ENCODE measurements around the gene TTC31.

TTC31 gene

DNA sequence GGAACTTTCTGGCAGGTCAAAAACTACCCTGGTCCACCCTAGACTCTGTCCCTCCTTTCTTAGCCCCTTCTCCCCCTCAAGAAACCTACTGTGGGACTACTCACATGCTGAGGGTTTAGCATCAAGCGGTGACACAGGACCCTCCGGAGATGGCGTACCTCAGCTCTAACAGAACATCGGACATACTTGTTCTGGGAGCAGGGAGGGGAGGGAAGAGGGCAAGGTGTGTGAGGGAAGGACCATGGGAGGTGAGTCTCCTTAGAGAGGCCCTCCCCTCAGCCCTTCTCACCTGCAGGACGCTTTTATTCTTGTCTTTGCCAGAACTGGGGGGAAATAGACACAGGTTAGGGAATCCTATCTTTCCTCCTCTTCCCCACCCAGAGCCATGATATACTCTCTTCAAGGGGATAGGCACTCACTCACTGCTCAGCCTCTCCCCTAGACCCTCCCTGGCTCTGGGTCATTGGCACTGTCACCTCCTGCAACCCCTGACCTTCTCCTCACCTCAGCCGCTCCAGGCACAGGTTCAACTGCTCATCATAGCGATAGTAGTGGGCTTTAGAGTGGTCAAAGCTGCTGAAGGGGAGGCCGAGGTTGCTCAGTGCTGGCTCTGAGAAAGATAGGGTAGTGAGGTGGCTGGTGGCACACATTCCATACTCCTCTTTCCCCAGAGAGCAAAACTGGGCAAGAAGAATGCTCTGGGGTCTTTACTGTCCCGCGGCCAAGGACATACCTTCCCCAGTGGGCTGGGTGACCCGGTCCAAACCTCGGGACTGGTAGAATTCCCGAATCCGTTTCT, 22.8 kb downstream of the TTC31 start:
- no peak for DNase-seq

- peak; percentile 74 for DNase-seq
These were observed 24.5 kb downstream of the TTC31 start, which contains the start of gene PCGF1 for GRCh38 chr2:74507145-74507925. PCGF1 (minus strand) TSS chr2:74507695; CDS start chr2:74507668, 27 bp downstream.

GRCh38 chr2:74507926-74508520, 25.1 kb downstream of the TTC31 start:
- no peak for DNase-seq

GRCh38 chr2:74510272-74510671, 27.4 kb downstream of the TTC31 start:
- no peak for DNase-seq

DNA sequence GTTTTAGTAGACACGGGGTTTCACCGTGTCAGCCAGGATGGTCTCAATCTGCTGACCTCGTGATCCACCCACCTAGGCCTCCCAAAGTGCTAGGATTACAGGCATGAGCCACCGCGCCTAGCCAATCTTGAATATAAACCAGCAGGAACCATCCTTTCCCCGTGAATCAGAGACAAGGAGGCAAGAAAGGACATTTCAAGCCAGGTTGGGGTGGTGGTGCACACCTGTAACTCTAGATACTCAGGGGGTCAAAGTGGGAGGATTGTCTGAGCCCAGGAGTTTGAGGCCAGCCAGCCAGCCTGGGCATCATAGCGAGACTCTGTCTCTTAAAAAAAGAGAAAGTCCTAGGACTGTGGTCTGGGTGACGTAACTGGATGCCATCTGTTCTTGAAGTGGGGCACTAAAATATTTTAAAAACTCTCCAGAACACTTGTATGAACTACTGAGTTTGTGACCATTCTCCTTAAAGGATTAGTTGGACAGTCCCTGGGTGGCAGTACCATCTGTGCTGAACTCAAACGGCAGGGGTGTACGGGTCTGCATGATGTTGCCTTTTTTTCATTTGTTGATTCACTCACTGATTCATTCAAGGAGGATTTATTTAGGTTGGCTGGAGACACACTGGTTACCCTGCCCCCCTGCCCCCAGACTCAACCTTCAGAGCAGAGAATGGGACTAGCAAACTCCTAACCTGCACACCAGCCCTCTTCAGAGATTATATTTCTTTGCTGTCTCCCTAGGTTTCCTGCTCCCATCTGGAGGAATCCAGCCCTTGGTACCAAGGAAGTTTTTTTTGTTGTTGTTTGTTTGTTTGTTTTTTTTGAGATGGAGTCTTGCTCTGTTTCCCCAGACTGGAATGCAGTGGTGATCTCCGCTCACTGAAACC, 28.5 kb downstream of the TTC31 start:
- no peak for DNase-seq

DNA sequence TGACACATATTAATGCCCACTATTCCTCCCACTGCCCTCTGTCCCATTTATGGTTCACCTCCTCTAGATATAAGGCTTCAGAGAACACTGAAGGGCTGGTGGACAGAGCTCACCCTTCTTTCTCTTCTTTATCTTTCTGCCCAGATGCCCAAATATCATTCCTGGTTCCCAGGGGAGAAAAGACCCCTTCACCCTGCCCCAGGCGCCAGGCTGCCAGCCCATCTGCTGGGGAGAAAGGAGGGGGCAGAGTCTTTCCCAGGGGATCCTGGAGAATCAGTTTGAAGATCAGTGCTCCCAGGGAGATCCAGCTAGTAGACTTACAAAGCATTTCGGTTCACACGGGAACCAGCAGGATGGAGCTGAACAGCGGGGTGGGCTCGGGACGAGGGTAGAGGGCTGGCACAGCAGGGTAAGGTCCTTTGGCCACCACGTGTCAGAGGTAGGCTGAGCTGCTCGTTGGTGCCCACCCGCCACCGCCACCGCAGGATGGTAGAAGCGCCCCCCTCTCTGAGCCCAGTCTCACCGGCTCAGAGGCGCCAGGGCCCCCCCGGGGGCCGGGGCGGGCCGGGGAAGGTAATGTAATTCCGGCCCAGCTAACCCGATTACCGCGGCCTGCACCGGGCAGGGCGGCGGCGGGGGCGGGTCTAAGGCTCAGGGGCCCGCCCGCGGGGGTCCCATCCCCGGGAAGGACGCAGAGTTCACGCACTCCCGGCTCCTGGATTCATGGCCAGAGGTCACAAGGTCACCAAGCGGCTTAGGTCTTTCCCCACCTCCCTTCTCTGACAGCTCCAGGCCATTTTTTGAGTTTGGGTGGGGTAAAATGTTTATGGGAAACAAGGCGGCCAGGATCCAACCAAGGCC, 30.1 kb downstream of the TTC31 start:
- DNase-seq: no peak

DNA sequence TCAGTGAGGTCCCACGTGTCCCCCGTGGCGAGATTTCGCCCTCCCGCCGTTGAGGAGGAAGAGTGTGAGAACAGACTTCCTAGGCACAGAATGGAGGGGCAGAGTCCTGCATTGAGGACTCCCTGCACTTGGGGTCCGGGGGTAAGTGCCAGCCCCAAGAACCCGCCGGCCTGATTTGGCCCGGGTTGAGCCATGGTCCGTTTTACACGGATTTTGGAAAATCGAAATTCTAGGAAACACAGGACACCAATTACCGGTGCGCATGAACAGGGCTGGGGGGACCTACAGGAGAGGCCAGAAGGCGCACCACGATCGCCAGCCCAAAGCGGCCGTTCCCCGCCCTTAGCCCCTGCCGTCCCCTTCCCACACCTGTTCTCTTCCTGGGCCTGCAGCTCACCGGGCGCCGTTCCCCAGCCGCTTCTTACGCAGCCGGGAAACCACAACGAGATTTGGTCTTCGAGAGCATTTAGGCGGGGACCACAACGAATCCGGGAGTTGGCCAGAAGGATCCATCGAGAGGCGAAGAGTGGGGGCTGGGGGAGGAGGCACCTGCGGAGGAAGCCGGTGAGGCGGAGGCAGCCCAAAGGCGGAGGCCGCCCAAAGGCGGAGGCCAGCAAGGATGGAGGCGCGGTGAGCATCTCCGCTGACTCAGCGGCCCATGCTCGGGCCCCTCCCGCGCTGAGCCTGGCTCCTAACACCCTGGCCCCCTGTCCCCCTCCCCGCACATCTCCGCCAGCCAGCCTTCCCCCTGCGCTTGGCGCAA, 30.9 kb downstream of the TTC31 start:
- no peak for DNase-seq

- no peak for DNase-seq
These were observed 31.7 kb downstream of the TTC31 start, which contains the start of gene TLX2 for GRCh38 chr2:74514368-74515270. TLX2 (plus strand) TSS chr2:74514450; CDS start chr2:74514807, 357 bp downstream.

GRCh38 chr2:74515271-74515980, 32.5 kb downstream of the TTC31 start:
- DNase-seq: no peak

- DNase-seq: no peak
These were observed 33.2 kb downstream of the TTC31 start for GRCh38 chr2:74515981-74516633.

DNA sequence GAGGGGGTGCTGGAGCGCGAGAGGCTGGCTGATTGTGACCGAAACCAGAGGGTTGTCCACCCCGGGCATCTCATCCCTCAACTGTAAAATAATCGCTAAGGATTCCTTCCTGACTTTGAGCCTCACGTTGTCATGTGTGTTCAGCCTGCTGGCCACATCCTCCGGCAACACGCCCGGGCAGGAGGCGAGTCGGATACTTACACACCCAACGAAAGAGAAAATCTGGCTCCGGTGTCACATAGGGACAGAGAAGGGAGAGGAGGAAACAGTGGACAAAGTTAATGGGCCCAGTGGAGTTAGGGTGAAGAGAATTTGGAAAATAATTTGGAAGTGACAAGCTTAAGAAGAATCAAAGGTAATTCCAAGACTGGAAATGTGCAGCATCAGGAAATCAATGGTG, 33.8 kb downstream of the TTC31 start:
- no peak for DNase-seq

DNA sequence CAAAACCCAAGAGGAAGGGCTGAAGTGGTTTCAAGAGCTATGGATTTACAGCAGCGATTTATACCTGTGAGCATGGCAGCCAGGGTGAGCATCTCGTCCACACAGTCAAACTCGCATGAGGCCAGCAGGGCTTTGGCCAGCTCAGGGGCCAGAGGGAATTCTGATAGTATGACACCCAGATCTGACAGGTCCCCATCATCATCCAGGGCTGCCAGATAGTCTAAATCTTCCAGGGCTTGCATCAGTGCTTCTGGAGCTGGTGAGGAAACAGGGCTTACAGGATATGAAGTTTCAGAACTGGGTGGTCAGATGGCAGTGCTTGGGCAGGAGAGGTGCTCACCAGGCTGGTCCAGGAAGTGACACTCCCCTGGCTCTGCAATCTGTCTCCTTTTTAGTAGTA, 39.6 kb downstream of the TTC31 start:
- DNase-seq: no peak

DNA sequence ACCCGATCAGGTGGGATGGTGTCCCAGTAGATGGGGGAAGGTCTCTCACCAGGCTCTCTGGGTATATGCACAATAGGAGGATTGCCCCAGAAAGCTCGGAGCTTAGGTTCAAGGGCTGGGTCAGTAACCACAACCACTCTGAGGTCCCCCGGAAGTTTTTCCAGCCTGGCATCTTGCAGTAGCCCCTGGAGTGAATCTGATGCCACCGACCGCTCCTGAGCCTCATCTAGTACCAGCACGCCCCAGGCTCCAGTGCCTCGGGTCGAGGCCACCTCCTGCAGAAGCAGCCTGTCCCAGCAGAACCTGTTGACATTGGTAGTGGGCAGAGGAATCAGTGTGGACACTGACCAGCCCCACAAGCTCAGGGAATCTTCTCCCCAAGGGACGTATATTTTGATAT, 41.1 kb downstream of the TTC31 start:
- DNase-seq: no peak

- DNase-seq: no peak
These were observed 42.3 kb downstream of the TTC31 start for GRCh38 chr2:74524955-74525716.

- DNase-seq: peak; percentile 78
These were observed 43.1 kb downstream of the TTC31 start, which contains the start of gene DQX1 for GRCh38 chr2:74525717-74526648. DQX1 (minus strand) TSS chr2:74526231; CDS start chr2:74525729, 502 bp downstream.

DNA sequence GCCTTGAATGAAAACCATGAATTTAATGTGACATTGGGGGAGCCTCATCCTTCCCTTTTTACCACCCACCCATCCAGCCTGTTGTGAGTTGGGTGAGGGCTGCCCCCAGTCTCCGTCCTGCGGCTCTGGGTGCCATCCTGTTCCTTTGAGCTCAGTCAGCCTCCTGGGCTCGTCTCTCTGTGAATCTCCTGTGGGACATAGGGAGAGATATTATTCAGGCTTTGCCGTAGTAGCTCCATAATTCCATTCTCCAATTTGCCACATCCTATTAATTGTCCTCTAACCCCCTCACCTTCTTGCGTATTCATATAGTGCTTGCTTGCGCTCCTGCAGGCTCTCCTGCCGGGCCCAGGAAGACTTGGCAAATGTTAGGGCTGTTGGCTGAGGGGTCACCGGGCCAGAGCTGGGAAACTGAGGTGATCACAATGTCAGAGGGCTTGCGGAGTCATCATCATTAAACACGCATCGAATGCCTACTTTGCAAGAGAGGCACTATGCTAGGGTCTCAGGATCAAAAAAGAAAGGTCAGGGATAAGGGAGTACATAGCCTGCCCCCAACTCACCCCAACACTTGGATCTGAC, 43.9 kb downstream of the TTC31 start:
- no peak for DNase-seq

All from SIG-M5 (cell line).